Measurements from ENCODE around the gene CEACAM18.

DNA sequence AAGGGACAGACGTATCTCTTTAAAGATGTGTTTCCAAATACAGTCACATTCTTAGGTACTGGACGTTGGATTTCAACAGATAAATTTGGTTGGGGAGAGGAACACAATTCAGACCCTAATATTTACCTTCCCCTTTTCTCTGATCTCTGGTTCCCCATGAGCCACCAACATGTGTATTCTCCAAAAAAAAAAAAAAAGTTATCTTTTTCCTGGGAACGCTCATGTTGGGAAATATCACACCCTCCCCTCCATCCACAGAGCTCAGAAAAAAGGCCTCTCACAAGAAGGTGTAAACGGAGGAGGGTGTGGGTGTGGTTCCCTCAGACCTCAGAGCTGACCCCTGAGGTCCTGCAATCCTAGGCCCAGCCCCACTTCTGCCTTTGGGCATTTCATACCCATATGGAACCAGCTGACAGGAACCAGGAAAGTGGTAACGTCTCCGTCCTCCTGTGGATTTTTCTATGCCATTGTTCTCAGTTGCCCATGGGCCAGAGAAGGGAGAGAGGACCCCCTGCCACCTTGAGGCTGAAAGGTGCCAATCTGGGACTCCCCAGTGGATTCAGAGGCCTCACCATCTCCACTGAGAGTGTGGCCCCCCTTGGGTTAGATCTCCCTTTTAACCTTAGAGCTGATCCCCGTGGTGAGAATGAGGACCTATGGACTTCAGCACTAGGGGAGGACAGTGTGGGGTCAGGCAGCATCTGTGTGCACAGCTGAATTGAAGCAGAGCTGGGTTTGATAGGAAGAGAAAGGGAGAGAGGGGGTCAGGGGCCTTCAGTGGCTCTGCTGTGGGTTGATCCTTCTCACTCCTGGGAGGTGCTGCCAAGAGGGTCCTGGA lies 31.7 kb downstream of the CEACAM18 start:
- TF ChIP-seq POLR2A (IDR thresholded peaks at IDR 0.05) (no peak), EP300 (IDR thresholded peaks at IDR 0.05) (no peak)
- TF ChIP-seq, protein P1, sequence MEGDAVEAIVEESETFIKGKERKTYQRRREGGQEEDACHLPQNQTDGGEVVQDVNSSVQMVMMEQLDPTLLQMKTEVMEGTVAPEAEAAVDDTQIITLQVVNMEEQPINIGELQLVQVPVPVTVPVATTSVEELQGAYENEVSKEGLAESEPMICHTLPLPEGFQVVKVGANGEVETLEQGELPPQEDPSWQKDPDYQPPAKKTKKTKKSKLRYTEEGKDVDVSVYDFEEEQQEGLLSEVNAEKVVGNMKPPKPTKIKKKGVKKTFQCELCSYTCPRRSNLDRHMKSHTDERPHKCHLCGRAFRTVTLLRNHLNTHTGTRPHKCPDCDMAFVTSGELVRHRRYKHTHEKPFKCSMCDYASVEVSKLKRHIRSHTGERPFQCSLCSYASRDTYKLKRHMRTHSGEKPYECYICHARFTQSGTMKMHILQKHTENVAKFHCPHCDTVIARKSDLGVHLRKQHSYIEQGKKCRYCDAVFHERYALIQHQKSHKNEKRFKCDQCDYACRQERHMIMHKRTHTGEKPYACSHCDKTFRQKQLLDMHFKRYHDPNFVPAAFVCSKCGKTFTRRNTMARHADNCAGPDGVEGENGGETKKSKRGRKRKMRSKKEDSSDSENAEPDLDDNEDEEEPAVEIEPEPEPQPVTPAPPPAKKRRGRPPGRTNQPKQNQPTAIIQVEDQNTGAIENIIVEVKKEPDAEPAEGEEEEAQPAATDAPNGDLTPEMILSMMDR (IDR thresholded peaks at IDR 0.05), result no peak

All from stomach (tissue), 4 donors.